ENCODE results near the gene DECR2. TPM values are rescaled to one million over a fixed set of nuclear protein-coding genes. Genes with fewer than 3 reads are reported as not detected.

DECR2 gene
- total and polyA plus RNA-seq, 2 of the 13 experiments (the other 11 are each of a cell fraction or from before 2014, with no cell fraction given), result 36.3 to 44.6 TPM

DNA sequence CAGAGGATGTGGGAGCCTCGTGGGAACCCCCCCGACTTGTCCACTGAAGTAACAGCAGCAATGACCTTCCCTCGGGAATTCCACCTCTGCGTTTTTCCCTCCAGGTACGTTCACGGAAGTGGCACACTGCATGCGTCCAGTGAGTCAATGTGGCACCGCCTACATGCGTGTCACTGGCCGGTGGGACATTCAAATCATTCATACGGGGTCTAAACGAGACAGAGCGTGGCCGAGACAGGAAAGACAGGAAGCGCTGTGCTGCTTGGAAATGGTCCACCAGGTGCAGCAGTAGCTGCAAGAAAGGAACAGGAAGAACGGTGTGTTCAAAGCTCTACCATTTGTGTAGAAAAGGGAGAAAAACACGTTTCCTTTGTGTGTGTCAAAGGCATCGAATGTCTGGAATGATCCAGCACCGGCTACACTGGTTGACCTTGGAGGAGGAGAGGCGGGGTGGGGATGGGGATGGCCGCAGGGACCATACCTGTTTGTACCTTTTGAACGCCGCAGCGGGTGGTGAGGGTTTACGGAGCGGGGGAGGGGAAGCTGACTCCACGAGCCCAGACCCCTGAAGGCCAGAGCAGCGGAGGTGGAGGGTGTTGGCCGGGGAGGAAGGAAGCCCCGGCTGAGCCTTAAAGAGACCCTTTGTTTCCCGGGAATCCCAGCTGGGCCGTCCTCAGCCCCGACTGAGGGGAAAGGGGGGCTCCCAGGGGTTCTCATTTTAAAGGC is 18.2 kb upstream of the DECR2 start:
- FAIRE-seq, result no peak
- Histone ChIP-seq H4K20me1 (ENCODE audit: insufficient read depth, low read length) (no peaks in the 10 kb centered on the region), H3K36me3 (replicated peaks in 1 of 2; ENCODE audit: control insufficient read depth in 1 of 2, insufficient read depth in 2 of 2, low read length in 2 of 2) (no peaks in the 10 kb centered on the region), H2AFZ (ENCODE audit: low read length) (no peak overlapping the region), H3K9me3 (ENCODE audit: low read length) (no peaks in the 10 kb centered on the region), H3K4me3 (replicated peaks in 1 of 3; ENCODE audit: insufficient read depth in 1 of 3, low read depth in 2 of 3, low read length in 3 of 3) (peak overlapping the region in 2 of 3 experiments; percentile 4 to 32; a peak in 2 of 6 replicates), H3K27me3 (ENCODE audit: control insufficient read depth in 1 of 2, insufficient read depth in 2 of 2, low read length in 2 of 2) (no peaks in the 10 kb centered on the region), H3K4me1 (ENCODE audit: insufficient read depth, low read length) (peaks cover 38% of the 10 kb centered on the region), H3K27ac (ENCODE audit: extremely low read length, insufficient read depth, low read length) (peak overlapping the region; percentile 21), H3K4me2 (ENCODE audit: low read depth, low read length) (peak overlapping the region; percentile 99), H3K9ac (ENCODE audit: insufficient read depth, low read depth, low read length) (no peak overlapping the region), H3K79me2 (ENCODE audit: insufficient read depth, low read length) (peaks cover 16% of the 10 kb centered on the region)
- in situ Hi-C loops (cut with HindIII; ENCODE audit: extremely low pct_ligation_motif_present, low pct_unique_long_range_greater_than_20kb) (no loop called here), intact Hi-C loops (cut with micrococcal nuclease; ENCODE audit: unreplicated experiment) (no loop called here)
- no peak for ATAC-seq
- CTCF ChIA-PET (ENCODE audit: low intra/inter-chr PET ratio, low total read pairs), result no interaction called here
- POLR2A ChIA-PET, result interaction anchor here (1.4 to 5.9 kb wide), 2 partner anchors 13 to 15 kb away, joined by 3 to 27 read pairs; partner anchors contain the start of gene MRPL28
- 67% methylated on average over 28 of the region's 33 CpGs for WGBS (ENCODE audit: low lambda C conversion rate)
- DNase-seq (ENCODE audit: low spot score), result no peak
- BruUV-seq (replicated peaks), result no TSS peak
- TF ChIP-seq MEIS2 (CRISPR knock-in tag; IDR thresholded peaks at IDR 0.05), result no peak
- no peak for TF ChIP-seq ZSCAN25 (CRISPR knock-in tag; IDR thresholded peaks at IDR 0.05)
- peak; percentile 32 for TF ChIP-seq ZEB1 (IDR thresholded peaks at IDR 0.05; ENCODE audit: insufficient replicate concordance, low read depth)
- no peak for TF ChIP-seq ZFP36L2 (CRISPR knock-in tag; IDR thresholded peaks at IDR 0.05)
- no peak for TF ChIP-seq MLLT10 (CRISPR knock-in tag; IDR thresholded peaks at IDR 0.05)
- TF ChIP-seq, protein P1, sequence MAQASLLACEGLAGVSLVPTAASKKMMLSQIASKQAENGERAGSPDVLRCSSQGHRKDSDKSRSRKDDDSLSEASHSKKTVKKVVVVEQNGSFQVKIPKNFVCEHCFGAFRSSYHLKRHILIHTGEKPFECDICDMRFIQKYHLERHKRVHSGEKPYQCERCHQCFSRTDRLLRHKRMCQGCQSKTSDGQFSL (CRISPR knock-in tag; IDR thresholded peaks at IDR 0.05), result 0 out of 2 replicates have a peak, but pooled peaks have one; percentile 27
- no peak for TF ChIP-seq KLF16 (CRISPR knock-in tag; IDR thresholded peaks at IDR 0.05)
- no peak for TF ChIP-seq HOXA9 (CRISPR knock-in tag; IDR thresholded peaks at IDR 0.05; ENCODE audit: borderline replicate concordance)
- TF ChIP-seq, protein P2, sequence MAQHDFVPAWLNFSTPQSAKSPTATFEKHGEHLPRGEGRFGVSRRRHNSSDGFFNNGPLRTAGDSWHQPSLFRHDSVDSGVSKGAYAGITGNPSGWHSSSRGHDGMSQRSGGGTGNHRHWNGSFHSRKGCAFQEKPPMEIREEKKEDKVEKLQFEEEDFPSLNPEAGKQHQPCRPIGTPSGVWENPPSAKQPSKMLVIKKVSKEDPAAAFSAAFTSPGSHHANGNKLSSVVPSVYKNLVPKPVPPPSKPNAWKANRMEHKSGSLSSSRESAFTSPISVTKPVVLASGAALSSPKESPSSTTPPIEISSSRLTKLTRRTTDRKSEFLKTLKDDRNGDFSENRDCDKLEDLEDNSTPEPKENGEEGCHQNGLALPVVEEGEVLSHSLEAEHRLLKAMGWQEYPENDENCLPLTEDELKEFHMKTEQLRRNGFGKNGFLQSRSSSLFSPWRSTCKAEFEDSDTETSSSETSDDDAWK (CRISPR knock-in tag; IDR thresholded peaks at IDR 0.05), result no peak
- no peak for TF ChIP-seq ZNF234 (CRISPR knock-in tag; conservative IDR thresholded peaks at IDR 0.05)
- TF ChIP-seq PPARG (CRISPR knock-in tag; conservative IDR thresholded peaks at IDR 0.05), result no peak
- no peak for TF ChIP-seq ZNF10 (CRISPR knock-in tag; IDR thresholded peaks at IDR 0.05; ENCODE audit: borderline replicate concordance, low read depth)
- TF ChIP-seq, protein P3, sequence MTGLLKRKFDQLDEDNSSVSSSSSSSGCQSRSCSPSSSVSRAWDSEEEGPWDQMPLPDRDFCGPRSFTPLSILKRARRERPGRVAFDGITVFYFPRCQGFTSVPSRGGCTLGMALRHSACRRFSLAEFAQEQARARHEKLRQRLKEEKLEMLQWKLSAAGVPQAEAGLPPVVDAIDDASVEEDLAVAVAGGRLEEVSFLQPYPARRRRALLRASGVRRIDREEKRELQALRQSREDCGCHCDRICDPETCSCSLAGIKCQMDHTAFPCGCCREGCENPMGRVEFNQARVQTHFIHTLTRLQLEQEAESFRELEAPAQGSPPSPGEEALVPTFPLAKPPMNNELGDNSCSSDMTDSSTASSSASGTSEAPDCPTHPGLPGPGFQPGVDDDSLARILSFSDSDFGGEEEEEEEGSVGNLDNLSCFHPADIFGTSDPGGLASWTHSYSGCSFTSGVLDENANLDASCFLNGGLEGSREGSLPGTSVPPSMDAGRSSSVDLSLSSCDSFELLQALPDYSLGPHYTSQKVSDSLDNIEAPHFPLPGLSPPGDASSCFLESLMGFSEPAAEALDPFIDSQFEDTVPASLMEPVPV (CRISPR knock-in tag; IDR thresholded peaks at IDR 0.05), result no peak
- no peak for TF ChIP-seq ZNF180 (CRISPR knock-in tag; IDR thresholded peaks at IDR 0.05; ENCODE audit: borderline replicate concordance, low read depth)
- TF ChIP-seq MXD4 (CRISPR knock-in tag; IDR thresholded peaks at IDR 0.05), result no peak
- no peak for TF ChIP-seq ZNF879 (CRISPR knock-in tag; IDR thresholded peaks at IDR 0.05)
- TF ChIP-seq SKI (IDR thresholded peaks at IDR 0.05; ENCODE audit: partially characterized antibody), result peak; percentile 47
- TF ChIP-seq, protein P4, sequence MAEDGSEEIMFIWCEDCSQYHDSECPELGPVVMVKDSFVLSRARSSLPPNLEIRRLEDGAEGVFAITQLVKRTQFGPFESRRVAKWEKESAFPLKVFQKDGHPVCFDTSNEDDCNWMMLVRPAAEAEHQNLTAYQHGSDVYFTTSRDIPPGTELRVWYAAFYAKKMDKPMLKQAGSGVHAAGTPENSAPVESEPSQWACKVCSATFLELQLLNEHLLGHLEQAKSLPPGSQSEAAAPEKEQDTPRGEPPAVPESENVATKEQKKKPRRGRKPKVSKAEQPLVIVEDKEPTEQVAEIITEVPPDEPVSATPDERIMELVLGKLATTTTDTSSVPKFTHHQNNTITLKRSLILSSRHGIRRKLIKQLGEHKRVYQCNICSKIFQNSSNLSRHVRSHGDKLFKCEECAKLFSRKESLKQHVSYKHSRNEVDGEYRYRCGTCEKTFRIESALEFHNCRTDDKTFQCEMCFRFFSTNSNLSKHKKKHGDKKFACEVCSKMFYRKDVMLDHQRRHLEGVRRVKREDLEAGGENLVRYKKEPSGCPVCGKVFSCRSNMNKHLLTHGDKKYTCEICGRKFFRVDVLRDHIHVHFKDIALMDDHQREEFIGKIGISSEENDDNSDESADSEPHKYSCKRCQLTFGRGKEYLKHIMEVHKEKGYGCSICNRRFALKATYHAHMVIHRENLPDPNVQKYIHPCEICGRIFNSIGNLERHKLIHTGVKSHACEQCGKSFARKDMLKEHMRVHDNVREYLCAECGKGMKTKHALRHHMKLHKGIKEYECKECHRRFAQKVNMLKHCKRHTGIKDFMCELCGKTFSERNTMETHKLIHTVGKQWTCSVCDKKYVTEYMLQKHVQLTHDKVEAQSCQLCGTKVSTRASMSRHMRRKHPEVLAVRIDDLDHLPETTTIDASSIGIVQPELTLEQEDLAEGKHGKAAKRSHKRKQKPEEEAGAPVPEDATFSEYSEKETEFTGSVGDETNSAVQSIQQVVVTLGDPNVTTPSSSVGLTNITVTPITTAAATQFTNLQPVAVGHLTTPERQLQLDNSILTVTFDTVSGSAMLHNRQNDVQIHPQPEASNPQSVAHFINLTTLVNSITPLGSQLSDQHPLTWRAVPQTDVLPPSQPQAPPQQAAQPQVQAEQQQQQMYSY (CRISPR knock-in tag; IDR thresholded peaks at IDR 0.05), result no peak

Measured in HepG2 (cell line).